Kidney tubule cell (primary cell): Measurements from ENCODE around the gene RIMBP3C.
"Not testable (repeated sequence)": the region's sequence is repeated elsewhere in the genome, so short reads cannot be mapped to it uniquely, and the experiment has no call there.

Experiments
- DNase-seq: peaks from one replicate; pipeline ENCODE4 v3.0.0-alpha.2; 2018; ENCODE audit warnings: low spot score

The RIMBP3C gene

DNA sequence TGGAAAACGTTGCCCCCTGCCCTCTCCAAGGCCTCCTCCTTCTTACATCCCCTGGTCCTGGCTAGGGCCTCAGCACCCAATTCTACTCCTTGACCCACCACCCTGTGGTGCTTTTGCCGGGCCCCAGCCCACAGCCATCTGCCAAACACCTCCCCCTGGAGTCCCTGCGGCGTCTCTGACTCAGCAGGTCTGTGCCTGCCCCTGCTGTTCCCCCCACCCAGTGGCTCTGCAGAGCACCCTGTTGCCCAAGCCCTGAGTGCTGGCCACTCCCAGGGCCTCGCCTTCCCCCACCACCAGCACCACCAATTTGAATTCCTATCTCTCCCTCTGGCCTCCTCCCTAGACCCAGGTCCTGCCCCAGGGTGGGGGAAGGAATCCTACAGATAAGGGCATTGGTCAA is 19.7 kb downstream of the RIMBP3C start:
- not testable (repeated sequence) for DNase-seq

DNA sequence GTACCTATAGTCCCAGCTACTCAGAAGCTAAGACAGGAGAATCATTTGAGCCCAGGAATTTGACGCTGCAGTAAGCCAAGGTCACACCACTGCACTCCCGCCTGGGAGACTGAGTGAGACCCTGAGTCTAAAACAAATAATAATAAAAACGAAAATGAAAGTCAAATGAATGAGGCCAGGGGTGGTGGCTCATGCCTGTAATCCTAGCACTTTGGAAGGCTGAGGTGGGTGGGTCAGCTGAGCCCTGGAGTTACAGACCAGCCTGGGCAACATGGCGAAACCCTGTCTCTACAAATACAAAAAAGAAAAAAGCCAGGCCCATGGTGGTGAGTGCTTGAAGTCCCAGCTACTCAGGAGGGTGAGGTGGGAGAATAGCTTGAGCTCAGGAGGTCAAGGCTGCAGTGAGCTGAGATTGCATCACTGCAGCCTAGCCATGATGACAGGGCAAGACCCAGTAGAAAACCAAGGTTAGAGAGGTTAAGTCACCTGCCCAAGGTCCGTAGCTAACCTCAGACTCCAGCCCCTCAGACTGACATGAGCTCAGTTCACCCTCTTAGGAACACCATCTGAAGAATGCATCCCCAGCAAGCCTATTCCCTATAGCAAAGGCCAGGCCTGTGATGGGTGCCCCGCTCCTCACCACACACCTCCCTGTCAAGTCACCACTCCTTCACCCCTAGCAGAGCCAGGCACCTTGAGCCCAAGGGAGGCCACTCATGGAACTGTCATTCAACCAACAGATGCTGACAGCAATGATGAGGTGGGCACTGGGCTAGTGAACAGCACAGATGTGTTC is 24.4 kb downstream of the RIMBP3C start:
- DNase-seq = not testable (repeated sequence)

DNA sequence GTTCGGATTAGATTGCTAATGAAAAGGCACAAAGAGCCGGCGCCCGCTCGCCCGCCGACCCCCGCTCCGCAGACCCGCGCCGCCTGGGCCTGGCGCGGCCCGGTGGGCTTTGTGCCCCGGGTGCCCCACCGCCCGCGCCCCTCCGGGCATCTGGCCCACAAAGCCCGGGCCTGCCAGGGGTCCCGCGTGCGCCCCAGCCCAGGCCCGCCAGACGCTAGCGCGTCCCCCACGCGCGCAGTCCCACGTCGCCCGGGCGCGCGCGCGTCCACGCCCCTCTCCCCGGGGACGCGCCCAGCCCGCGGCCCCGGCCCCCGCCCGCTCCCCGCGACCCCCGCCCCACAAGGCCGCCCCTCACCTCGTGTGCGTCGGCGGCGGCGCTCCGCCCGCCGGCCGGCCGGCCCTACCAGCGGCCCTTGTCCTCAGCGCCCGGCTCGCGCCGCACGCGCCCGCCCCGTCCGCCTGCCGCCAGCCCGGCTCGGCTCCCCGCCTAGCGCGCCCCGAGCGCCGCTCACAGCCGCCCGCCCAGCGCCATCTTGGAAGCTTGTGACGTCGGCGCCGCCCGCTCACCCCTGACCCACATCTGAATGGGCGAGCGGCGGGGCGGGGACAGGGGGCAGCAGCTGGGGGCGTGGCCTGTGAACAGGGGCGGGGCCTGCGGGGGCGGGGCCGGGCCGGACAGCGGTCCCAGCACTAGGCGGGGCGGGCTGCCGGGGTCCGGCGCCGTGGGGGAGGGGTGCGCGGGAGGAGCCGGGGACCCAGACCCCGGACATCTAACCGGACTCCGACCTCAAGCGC is 34.1 kb downstream of the RIMBP3C start:
- not testable (repeated sequence) for DNase-seq

DNA sequence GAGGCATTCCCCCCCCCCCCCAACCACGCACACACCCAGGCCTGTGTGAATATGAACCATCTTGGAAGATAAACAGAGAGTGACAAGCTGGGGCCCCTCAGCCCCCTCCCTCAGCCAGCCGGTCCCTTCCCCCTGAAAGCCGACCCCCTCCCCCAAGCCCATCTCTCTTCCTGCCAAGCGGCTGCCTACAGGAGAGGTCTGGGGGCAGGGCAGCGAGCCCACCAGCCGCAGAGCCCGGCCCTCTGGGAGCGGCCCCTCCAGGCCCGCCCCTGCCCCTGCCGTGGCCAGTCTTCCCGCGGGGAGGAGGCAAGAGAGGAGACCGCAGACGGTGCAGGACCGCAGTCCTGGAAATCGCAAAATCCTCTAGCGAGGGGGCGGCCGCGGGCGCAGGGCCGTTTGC is 34.7 kb downstream of the RIMBP3C start:
- not testable (repeated sequence) for DNase-seq

DNA sequence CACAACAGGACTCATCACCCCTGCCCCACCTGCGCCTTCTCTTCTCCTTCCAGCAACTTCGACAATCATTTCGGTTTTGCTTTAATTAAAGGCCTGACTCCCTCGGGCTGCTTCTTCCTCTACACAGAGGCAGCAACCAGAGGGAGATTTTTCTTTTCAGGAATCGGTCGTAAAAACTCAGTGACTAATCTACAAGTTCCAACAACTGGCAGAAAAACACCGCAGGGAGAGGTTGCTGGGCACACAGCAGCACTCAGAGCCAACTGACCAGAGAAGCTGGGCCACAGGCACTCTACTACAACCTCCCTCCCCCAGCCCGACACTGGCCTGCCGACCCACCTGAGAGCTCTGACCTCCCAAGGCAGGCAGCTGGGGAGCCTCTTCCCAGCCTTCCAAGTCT is 36.0 kb downstream of the RIMBP3C start:
- not testable (repeated sequence) for DNase-seq

DNA sequence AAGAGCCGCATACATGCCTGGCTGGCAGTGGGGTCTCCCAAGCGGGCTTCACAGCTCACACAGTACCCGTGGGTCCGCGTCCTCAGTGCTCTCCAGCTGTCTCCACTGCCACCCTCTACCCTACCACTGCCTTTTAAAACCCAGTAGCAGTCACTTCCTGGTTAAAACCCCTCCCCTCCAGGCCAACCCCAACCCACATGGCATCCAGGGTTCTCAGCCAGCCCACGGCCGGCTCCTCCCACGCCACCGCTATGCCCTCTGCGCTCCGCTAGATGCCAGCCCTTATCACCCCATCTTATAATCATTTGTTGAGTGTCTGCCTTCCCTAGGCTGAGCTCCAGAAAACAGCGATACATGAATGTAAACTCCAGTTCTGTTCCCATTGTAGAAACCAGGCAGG is 37.1 kb downstream of the RIMBP3C start:
- not testable (repeated sequence) for DNase-seq

DNA sequence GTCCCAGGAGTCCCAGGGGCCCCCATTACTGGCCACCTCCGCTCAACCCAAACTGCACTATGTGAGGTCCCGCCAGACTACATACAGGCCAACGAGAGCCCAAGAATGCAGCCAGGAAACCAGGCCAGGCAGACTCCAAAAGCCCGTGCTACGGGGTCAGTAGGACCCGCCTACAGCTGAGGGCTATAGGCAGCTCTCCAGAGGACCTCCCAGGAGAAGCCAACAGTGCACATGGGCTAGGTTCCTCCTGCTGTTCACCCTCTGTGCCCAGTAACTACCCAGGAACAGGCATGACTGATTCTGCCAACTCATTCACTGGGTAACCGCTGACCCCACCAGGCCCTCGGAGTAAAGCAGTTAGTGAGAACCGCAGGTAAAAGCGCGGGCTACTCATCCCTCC is 39.2 kb downstream of the RIMBP3C start:
- not testable (repeated sequence) for DNase-seq

DNA sequence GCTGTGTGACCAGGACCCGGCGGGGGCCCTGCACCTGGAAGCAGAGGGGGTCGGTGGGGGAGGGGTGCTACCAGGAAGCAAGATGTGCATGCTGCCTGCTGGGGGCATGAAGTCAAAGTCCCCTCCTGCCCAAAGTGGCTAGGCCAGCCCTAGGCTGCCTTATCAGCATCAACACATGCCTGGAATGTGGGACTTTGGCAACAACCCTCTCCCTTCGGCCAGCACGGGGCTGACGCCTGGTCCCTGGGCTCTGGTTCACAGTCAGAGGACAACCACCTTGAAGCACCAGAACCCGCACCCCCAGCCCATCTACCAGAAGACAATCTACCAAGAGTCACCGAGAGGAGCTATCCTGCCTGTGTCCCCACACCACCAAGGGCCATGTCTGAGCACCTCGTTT is 40.9 kb downstream of the RIMBP3C start:
- DNase-seq = not testable (repeated sequence)

DNA sequence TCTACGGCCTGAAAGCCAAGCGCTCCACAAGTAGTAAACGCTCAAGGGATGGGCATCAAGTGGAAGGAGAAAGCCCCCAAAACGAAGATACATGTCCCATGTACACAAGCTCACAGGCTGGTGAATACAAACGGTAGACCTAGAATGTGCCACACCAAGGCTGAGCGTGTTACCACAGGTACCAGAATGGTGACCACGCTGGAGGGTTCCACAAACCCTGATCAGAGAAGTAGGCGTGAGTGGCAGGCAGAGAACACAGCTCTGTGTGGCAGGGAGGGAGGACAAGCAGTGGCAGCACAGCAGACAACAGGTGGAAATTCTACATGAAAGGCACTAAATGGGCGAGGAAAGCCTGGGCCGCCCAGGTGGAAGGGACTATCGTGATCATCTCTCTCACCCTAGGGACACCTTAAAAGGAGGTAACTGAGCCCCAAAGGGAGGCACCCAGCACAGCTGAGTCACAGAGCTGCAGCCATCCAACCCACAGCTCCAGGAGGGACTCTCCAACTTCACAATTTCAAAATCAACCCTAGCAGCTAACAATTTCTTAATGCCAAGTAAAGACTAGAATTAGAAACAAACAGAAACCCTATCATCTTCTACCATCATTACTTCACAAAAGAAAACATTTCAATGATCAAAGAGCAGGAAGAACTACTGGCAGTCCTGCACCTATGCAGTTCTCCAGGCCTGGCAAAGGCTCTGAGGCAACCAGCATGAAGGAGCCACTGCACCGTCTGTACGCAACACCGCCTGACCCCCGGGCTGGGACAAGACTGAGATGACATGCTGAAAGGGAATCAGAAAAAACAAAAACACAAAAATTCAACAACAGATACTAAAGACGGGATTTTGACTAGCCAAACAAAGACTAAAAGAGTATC is 51.4 kb downstream of the RIMBP3C start:
- not testable (repeated sequence) for DNase-seq

DNA sequence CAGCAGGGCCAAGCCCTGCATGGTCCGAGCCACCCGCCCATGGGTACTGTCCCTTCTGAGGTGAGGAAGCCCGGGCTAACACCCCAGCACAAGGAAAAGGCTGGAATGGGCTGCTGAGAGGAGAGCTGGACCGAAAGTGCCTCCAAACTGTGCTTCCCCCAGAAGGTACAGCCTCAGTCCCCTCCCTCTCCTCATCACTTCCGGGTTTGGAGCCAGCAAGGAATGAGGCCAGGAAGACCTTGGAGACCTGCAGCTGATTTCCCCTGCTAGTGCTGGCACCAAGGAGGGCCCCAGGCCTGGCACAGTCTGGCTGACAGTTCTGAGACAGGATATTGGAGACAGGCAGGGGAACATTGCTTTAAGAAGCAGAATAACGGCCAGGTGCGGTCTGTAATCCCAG is 52.8 kb downstream of the RIMBP3C start:
- DNase-seq = not testable (repeated sequence)

DNA sequence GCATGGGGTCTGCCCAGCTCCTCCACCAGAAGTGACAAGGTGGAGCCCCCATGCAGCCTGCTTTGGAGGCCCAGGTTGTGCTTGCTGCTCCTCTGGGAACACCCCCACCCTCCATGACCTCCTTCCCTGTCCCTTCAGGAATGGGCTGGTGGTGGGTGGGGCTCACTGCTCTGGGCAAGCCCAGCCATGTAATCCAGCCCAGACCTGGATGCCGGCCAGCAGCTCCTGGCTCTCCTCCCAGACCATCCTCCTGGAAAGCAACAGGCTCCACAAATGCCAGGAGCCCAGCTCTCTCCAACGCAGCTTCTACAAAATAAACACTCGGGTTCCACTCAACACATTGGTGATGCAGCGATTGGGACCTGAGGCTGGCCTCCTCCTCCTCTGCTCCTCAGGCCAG is 53.3 kb downstream of the RIMBP3C start:
- not testable (repeated sequence) for DNase-seq
